Stimulated activated CD8-positive, alpha-beta memory T cell treated with anti-CD3 and anti-CD28 coated beads, Interleukin-15, amount 100 ng/mL, for 24 hours (primary cell): ENCODE results near the gene TBC1D3B.
"Not testable (repeated sequence)": the region's sequence is repeated elsewhere in the genome, so short reads cannot be mapped to it uniquely, and the experiment has no call there.

Experiments used
- DNase-seq: peaks from one replicate; pipeline ENCODE4 v3.0.0-alpha.2; 2020; ENCODE audit warnings: low read depth

The TBC1D3B gene

DNA sequence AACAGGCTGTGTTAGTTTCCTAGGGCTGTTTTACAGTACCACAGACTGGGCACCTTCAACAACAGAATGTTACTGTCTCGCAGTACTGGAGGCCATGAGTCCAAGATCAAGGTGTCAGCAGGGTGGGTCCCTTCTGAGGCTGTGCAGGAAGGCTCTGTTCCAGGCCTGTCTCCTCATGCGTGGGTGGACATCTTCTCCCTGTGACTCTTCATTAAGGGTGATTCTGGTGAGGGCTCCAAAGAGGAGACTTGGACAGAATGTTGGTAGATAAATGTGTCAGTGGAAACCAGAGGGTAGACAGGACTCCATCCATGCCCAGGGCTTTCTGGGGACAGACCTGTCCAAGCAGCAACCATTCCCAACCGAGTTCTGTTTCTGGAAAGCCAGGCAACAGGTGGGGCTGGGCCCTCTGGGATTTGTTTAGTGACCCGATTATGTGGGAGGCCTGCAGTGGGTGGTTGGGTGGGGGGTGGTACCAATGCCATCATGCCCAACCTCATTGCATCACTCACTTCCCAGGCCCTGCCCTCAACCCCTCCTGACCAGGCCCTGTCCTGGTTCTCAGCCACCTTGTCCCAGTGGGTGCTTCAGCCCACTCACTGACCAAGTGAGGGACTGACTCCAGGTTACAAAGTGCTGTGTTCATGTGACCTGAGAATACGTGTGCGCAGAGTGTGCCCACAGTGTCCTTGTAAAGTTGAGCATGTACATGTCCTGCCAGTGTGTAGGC is 5.2 kb upstream of the TBC1D3B start:
- not testable (repeated sequence) for DNase-seq

DNA sequence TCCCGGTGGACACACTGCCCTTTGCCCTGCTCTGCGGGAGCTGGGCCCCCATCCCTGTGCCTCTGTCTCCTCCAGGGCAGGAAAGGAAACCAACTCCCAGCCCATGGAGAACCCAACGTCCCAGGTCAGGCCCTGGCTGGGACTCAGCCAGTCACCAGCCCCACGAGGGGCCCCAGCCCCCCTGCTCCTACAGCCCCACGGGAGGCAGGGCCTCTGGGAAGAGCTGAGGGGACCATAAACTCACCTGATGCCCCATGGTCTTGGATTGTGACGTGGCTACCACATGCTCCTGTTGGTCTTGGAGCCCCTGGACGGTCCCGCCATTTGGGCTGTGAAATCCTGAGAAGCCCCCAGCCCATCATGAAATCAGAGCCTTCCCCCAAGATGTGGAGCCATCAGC is 7.6 kb downstream of the TBC1D3B start:
- DNase-seq: not testable (repeated sequence)

DNA sequence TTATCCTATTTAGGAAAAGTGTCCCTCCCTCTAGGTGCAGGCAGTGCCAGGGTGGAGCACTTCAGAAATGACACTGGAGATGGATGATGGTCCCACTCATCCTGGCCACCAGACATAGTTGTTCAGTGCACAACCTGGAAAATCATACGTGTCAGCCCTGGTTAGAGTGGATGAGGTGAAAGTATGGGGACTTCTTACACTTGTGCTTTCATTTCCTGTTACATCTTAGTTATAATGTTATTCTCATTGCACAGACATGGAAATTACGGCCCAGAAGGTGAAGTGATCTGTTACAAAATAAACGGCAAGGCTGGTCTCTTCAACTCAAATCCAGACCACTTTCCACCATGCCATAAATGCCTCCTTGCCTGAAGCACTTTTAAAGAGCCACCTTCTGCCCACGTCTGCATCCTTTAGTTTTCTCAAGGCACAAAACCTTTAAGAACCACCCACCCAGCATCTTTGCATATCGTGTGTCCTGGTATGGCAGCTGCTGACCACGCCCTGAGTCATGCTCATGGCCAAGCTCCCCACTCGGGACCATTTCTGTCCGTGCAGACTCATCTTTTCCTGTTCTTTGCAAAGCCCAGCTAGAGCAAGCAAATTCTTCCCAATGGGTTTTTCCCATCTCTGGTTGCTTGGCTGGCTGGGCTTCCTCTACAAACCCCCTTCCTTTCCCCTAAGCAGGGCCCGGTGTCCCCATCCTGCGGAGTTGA is 22.4 kb downstream of the TBC1D3B start:
- DNase-seq: no peak

GRCh38 chr17:36152639-36153120 is 23.8 kb downstream of the TBC1D3B start:
- DNase-seq: no peak

GRCh38 chr17:36151891-36152638 is 24.4 kb downstream of the TBC1D3B start:
- no peak for DNase-seq

- DNase-seq: no peak
Observed at GRCh38 chr17:36149296-36149820, 27.1 kb downstream of the TBC1D3B start.

GRCh38 chr17:36148559-36149295 is 27.7 kb downstream of the TBC1D3B start:
- peak; percentile 27 for DNase-seq

DNA sequence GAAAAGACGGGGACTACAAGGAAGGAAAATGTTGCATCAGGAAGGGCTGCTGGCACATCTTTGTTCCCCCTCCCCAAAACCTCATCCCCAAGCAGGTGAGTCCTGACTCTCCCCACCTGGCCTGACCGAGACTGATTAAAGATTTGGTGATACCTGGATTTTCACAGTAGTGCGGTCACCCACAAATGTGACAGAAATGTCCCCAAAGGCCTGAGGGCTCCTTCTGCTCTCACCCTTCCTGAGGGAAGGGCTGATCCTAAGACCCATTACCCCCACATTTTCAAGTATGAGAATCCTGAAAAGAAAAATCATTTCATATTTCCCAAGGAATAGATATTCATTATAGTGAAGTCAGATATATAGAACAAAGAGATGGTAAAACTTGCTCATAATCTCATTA is 28.8 kb downstream of the TBC1D3B start:
- DNase-seq: no peak

DNA sequence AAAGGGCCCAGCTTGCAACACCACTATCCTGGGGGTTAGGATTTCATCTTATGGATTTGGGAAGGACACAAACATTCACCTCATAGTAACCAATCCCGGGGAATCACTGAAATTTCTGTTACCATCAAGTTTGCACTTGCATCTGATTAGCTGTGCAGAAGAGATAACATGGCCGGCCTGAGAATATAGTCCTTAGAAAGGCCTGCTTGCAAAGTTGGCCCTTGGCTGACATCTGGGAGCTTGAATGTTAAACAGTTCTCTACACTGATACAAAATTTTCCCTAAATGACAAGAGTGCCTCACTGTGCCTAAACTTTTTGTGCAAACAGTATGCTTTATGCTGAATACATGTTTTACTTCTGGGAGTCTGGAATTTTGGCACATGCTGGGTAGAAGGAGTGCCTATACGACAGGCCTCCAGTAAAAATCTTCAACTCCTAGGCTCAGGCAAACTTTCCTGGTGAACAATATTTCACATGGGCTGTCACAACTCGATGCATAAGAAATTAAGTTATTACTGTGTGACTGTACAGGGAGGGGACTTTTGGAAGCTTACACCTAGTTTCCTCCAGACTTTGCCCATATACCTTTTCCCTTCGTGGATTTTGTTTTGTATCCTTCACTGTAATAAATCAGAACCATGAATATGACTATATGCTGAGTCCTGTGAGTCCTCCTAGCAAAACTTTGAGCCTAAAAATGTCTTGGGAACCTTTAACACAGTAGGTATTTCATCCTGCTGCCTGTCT is 31.3 kb downstream of the TBC1D3B start:
- no peak for DNase-seq

DNA sequence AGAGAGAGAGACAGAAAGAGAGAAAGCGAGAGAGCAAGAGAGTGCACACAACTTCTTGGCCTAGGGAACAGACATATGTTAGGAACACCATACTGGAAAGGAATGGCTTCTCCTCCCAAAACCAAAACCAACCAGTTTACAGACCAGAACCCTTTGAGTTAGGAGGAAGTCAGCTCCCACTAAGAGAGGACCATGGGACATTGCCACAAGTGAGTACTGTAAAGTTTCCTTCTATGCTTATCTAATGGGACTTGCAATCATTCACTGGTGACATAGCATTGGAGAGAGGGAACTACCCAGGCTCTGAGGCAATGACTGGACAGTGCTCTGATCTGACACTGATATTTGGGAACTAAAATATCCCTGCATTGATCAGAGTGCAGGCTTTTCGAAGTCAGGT is 32.4 kb downstream of the TBC1D3B start:
- DNase-seq: no peak

DNA sequence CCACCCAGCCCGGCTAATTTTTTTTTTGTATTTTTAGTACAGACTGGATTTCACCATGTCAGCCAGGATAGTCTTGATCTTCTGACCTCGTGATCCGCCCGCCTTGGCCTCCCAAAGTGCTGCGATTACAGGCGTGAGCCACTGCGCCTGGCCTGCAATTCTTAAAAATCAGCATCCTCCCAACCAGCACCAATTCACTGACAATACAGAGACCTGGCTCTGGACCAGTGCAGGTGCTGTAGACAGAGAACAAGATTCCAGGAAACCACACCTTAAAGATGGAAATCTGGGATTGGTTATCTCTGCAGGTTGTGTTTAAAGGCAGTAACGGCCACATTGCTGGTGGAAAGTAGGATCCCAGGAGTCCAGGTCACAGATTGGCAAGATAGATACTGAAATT is 33.6 kb downstream of the TBC1D3B start:
- no peak for DNase-seq

- DNase-seq: no peak
Observed at GRCh38 chr17:36142235-36142634, 34.2 kb downstream of the TBC1D3B start.

DNA sequence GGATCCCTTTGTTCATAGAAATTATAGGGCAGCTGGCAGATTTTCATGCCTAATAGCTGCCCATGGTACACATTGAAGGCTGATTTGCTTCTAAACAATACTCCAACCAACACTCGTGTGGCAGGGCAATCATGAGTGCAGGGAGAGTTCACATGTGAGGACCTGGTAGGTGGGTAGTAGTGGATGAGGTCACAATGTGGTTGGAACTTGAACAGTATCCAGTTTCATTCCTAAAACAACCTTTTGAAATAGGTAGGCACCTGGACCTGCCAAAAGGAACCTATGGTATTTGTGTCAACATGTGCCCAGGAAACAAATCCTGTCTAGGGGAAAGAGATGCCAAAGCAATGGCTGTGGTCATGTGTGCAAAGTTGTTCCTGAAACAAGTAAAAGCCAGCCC is 40.0 kb downstream of the TBC1D3B start:
- no peak for DNase-seq

- no peak for DNase-seq
Observed at GRCh38 chr17:36136036-36136435, 40.4 kb downstream of the TBC1D3B start.

GRCh38 chr17:36135465-36135864 is 41.0 kb downstream of the TBC1D3B start:
- DNase-seq: no peak

GRCh38 chr17:36133602-36134236 is 42.7 kb downstream of the TBC1D3B start:
- DNase-seq: no peak

- no peak for DNase-seq
Observed at GRCh38 chr17:36132421-36132831, 44.0 kb downstream of the TBC1D3B start.

DNA sequence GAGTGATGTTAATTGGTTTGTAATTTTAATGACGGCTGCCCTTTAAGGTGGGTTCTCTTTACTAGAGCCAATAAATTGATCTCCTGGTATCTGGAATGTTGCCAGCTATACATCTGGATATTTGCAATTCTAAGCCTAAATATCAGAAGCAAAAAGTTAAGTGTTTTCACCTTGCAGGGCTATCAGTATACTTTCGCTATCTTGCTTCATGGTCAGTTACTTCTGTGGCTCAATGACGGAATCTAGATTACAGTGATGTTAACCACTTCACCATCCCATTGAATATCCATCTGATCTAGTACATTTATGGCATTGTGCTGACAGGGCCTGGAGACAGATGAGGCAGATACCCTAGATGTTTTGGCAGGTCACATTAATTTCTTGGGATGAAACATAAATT is 44.5 kb downstream of the TBC1D3B start:
- DNase-seq: no peak

- DNase-seq: no peak
Observed at GRCh38 chr17:36131421-36131820, 45.0 kb downstream of the TBC1D3B start.

DNA sequence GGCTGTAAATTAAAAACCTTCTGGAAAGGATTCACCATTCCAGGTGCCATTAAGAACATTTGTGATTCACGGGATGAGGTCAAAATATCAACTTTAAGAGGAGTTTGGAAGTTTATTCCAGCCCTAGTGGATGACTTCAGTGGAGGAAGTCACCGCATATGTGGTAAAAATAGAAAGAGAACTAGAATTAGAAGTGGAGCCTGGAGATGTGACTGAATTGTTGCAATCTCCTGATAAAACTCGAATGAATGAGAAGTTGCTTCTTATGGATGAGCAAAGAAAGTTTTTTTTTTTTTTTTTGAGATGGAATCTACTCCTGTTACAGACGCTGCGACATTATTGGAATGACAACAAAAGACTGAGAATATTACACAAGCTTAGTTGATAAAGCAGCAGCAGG is 46.1 kb downstream of the TBC1D3B start:
- DNase-seq: no peak

DNA sequence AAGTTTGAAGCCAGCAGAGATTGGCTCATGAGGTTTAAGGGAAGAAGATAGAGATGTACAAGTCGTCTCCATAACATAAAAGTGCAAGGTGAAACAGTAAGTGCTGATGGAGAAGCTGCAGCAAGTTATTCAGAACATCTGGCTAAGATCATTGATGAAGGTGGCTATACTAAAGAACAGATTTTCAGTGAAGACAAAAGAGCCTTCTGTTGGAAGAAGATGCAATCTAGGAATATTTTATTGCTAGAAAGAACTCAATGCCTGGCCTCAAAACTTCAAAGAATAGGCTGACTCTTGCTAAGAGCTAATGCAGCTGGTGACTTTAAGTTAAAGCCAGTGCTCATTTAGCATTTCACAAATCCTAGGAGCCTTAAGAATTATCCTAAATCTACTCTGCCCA is 46.8 kb downstream of the TBC1D3B start:
- DNase-seq: no peak
